Measurements from ENCODE around the gene AHRR.

The AHRR gene

GRCh38 chr5:321726-322251, 275 bp downstream of the AHRR start:
- no peak for DNase-seq

GRCh38 chr5:322281-322941, 897 bp downstream of the AHRR start:
- DNase-seq = no peak

GRCh38 chr5:322942-323879, 1.7 kb downstream of the AHRR start:
- DNase-seq = no peak

GRCh38 chr5:324736-325612, 3.5 kb downstream of the AHRR start:
- DNase-seq = no peak

GRCh38 chr5:326109-326508, 4.6 kb downstream of the AHRR start:
- DNase-seq = no peak

GRCh38 chr5:329121-329735, 7.7 kb downstream of the AHRR start:
- DNase-seq = no peak

- no peak for DNase-seq
Observed at GRCh38 chr5:329768-330167, 8.3 kb downstream of the AHRR start.

GRCh38 chr5:332843-333242, 11.3 kb downstream of the AHRR start:
- DNase-seq = no peak

- DNase-seq = no peak
Observed at GRCh38 chr5:333945-334344, 12.4 kb downstream of the AHRR start.

- no peak for DNase-seq
Observed at GRCh38 chr5:334903-335739, 13.6 kb downstream of the AHRR start.

GRCh38 chr5:335740-336038, 14.2 kb downstream of the AHRR start:
- no peak for DNase-seq

GRCh38 chr5:337563-338130, 16.1 kb downstream of the AHRR start:
- DNase-seq = no peak

GRCh38 chr5:342501-343460, 21.3 kb downstream of the AHRR start:
- DNase-seq = no peak

- peak in 1 of 2 experiments; percentile 59 for DNase-seq
Observed at GRCh38 chr5:343461-344401, 22.2 kb downstream of the AHRR start.

- DNase-seq = no peak
Observed at GRCh38 chr5:344668-345067, 23.2 kb downstream of the AHRR start.

GRCh38 chr5:345404-346195, 24.1 kb downstream of the AHRR start:
- no peak for DNase-seq

GRCh38 chr5:346229-346935, 24.9 kb downstream of the AHRR start:
- DNase-seq = no peak

Data from NCI-H187 (cell line).